Dedifferentiated amniotic fluid mesenchymal stem cell (primary cell): Measurements from ENCODE around the gene KCNJ4.

Source experiments
- DNase-seq: peaks from one replicate; pipeline ENCODE4 v3.0.0-alpha.2; 2016; ENCODE audit errors: extremely low spot score

The KCNJ4 gene

DNA sequence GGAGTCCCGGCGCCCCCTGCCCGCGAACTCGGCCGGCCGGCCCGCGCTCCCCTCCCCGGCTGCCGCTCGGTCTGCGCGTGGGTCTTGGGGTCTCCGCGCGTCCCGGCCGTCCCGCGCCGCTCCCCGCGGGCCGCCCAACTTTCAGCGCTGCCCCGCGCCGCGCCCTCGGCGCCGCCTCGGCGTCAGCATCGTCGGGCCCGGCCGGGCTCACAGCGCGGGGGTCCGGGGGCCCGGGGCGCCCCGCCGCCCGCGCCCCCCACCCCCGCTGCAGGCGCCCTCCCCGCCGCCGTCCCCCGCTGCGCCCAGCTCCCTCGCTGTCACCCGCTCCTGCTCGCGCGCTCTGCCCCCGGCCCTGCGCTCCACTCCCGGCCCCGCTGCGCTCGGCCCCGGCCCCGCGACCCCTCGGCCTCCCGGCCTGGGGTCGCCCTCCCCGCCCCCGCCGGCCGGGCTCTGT, at the start of gene KCNJ4:
KCNJ4 (minus strand) TSS at position 124 of the 454 bp plus-strand sequence. CDS start 27,067 bp downstream, outside the sequence.
- no peak for DNase-seq

GRCh38 chr22:38503021-38503420, 48.0 kb upstream of the KCNJ4 start:
- DNase-seq: no peak

DNA sequence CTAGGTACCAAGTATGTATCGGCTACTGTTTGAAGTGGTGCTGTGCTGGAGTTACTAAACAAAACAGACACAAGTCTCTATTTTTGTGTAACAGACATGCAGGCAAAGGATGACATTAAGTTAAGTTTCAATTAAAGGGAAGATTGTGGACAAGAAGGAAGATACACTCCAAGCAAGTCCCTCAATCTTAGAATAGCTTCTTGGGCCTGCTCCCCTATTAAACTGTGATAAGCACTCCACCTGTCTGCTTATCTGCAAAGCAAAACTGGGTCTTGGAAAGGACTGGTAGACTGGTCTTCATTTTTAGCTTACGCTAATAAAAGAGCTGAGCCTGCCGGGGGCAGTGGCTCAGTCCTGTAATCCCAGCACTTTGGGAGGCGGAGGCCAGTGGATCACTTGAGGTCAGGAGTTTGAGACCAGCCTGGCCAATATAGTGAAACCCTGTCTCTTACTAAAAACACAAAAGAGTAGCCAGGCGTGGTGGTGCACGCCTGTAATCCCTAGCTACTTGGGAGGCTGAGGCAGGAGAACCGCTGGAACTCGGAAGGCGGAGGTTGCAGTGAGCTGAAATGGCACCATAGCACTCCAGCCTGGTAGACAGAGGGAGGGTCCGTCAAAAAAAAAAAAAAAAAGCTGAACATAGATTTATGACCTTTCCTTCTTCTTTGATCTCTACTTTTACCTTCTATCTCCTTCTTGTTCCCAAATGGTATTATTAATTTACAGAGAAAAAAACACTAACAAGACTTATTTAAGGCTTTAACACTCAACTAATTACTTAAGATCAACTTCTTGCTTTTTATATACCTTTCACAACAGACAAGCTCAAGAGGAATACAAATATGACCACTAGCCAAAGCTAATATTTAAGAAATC, 47.0 kb upstream of the KCNJ4 start:
- no peak for DNase-seq

DNA sequence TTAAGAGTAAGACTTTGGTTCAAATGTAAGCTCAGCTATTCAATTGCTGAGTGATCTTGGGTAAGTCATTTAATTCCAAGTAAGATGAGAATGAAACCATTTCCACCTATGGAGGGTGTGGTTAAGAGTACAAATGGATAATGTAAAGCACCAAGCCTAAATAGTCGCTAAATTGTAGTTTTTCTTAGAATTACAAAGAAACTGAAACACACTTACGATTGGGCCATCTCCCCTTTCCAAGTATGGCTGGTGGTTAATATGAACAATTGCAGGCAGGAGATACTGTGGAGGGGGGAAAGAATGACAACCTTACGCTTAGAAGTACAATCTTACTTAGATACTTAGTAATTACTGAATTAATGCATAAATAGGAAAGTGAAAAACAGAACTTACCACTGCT, 42.9 kb upstream of the KCNJ4 start:
- no peak for DNase-seq

DNA sequence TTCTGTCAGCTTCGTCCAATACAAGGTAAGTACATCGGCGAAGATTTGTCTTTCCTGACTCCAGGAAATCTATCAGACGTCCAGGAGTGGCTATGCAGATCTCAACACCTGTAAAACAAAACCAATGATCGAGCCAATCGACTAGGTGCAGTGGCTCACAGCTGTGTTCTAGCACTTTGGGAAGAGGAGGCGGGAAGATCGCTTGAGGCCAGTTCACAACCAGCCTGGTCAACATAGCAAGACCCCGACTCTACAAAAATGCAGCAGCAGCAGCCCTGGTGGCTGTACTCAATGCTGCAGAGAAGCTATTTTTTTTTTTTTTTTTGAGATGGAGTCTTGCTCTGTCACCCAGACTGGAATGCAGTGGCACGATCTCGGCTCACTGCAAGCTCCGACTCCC, 39.9 kb upstream of the KCNJ4 start:
- DNase-seq: no peak

- no peak for DNase-seq
These were observed 39.5 kb upstream of the KCNJ4 start for GRCh38 chr22:38494498-38494897.

DNA sequence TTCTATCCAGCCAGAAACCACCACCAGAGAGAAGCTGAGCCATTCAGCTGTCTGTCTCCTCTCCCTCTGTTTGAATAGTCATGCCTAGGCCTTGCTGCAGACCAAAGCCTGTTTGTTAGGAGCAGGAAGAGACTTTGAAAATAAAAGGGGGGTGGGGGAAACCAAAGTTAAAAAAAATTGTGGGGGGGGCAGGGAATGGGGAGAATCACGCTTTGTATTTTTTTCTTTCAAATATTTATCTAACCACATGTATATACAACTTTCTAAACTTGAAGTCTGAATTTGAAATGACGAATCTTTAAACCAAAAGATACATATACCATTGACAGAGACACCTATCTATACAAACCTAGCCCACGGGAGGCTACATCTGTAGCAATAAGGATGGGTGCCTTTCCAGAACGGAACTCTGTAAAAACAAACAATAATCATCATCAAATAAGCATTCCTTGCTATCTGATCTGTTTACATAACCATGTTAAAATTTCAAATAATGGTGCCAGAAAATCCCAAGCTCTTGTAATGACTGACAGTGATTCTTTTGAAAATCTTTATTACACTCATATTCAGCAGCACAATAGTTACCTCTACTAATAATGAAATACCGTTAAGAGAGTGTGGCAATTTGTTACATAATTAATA, 36.8 kb upstream of the KCNJ4 start:
- no peak for DNase-seq

DNA sequence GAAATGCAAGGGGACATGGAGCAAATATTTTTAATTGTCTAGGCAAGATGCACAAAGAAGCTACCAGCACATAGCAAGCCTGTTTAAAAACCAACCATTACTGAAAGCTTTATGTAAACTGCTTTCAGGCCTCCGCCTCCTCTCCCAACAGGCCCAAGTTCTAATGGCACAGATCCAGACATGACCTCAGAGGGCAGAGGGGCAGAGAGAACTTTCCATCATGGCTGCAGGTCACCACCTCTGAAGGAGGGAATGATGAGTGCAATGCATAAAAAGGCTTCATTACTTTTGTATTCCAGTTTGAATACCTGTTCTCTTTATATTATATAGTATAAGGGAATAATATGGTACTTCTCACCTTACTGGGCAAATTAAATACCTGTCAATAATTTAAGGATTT, 35.9 kb upstream of the KCNJ4 start:
- DNase-seq: no peak

- DNase-seq: no peak
These were observed 35.5 kb upstream of the KCNJ4 start for GRCh38 chr22:38490475-38490874.

DNA sequence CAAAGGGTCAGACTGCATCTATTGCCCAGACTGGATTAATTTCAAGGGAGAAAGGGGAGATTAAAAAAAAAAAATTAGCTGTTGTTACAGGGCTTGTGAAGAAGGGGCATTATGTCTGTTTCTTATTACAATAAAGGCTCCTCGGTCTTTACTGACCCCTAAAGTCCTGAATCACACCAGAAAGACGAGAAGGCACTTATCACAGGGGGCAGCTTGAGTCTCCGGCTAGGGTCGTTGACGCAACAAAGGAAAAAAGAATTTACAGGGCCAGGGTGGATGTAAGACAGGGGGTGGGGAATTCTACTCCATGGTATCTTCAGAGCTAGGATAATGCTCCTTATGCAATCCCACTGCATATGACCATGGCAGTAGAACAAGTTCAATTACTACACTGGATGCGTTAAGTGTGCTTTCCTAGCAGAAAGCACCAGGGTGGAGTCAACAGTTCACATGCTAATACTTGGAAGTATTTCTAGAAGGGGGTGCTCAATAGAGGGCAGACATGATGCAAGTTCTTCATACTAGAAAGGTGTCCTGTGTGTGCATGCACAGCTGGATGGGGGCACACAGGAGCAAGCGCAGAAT, 34.7 kb upstream of the KCNJ4 start:
- no peak for DNase-seq

DNA sequence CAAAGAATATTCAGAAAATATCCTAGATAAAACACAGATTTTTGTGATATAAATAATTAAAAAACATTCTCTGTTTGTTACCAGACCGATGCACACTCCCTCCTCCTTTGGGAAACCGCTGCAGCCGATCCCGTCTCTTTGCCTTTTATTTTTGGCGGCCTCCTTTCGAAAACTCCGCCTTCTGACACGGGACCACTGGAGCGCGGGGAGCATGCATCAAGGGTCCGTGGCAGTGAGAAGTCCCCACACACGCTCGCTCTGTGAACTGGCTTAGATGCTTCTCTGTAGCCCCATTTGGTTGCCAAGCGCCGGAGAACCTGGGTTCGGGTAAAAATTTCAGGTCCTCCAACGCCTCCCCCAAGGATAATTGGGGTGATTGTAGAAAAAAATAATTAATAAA, 34.1 kb upstream of the KCNJ4 start:
- no peak for DNase-seq

DNA sequence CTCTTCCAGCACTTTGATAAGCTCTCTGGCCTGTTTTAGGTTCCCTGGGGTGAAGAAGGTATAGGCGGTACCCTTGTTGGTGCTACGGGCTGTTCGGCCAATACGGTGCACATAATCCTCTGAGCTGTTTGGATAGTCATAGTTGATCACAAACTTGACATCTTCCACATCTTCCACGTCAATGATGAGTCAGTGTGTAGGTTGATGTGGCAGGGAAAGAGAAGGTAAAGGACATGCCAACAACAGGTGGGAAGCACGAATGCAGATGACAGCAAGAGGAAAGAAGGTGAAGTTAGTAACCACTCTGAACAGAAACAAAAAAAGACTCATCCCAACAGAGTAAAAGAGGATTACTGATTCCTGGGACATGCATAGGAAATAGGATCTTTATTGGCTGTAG, 32.9 kb upstream of the KCNJ4 start:
- DNase-seq: no peak

GRCh38 chr22:38485783-38486182, 30.8 kb upstream of the KCNJ4 start:
- no peak for DNase-seq

GRCh38 chr22:38484244-38484643, 29.2 kb upstream of the KCNJ4 start:
- no peak for DNase-seq

GRCh38 chr22:38482662-38483308, 27.8 kb upstream of the KCNJ4 start:
- no peak for DNase-seq

- no peak for DNase-seq
These were observed 26.9 kb upstream of the KCNJ4 start for GRCh38 chr22:38481871-38482332.

- DNase-seq: no peak
These were observed 26.3 kb upstream of the KCNJ4 start for GRCh38 chr22:38481162-38481870.

DNA sequence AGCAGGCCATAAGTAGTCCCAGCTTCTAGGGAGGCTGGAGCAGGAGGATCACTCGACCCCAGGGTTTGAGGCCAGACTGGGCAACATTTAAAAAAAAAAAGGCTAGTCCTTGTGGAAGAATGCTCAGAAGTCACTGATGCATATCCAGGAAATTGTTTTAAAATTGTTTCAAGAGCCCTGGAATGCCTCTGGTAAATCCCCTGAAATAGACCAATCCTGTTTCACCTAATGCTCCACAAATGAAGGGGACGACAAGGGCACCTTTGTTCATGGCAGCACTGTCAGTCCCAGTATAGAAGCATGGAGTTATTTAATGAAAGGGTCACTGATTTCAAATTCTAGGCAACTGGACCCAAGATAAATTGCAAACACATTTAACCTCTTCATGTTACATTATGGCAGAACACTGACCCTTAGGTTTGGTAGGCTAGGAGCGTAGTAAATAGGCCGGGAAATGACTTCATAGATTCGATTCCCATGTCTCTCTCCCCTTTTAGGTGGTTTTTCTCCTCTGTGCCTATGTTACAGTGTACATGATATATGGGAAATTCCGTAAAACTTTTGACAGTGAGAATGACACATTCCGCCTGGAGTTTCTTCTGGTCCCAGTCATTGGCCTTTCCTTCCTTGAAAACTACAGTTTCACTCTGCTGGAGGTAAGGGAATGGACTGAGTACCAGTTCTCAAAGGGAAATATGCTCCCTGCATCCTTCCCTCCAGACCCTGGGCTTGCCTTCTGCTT, 24.3 kb upstream of the KCNJ4 start:
- peak; percentile 38 for DNase-seq

DNA sequence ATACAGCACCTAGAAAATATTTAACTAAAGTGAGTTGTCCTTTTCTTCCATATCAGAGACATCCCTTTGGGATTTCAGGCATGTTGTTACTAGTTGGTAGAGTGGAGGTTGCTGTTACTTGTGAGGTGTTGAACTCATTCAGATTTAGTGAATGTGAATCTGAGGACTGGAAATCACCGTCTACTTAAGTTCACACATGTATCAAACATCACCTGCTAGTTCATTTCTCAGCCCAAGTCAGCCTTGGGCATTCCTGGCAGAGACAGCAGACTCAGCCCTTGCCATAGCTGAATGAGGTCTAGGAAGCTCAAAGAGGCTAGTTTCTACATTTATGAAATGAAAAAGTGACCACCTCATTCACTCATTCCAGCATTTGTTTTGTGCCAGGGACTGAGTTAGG, 22.6 kb upstream of the KCNJ4 start:
- DNase-seq: no peak

- DNase-seq: no peak
These were observed 19.1 kb upstream of the KCNJ4 start for GRCh38 chr22:38474003-38474607.
